Activated CD8-positive, alpha-beta memory T cell treated with anti-CD3 and anti-CD28 coated beads for 4 hours (primary cell): ENCODE results near the gene AHSP.
A peak's percentile ranks its signal among the peaks of the same experiment; 100 is the strongest.
"Not testable (repeated sequence)": the region's sequence is repeated elsewhere in the genome, so short reads cannot be mapped to it uniquely, and the experiment has no call there.

Experiments used
- DNase-seq, 2 donors: peaks; one replicate each; pipeline ENCODE4 v3.0.0-alpha.2; 2020; ENCODE audit warnings: low read depth in 2 of 2

Gene AHSP

GRCh38 chr16:31501226-31501965, 26.3 kb upstream of the AHSP start:
- no peak for DNase-seq

- no peak for DNase-seq
These were observed 25.7 kb upstream of the AHSP start for GRCh38 chr16:31501966-31502348.

GRCh38 chr16:31502981-31503380, 24.7 kb upstream of the AHSP start:
- DNase-seq: no peak

GRCh38 chr16:31503555-31503954, 24.1 kb upstream of the AHSP start:
- DNase-seq: not testable (repeated sequence)

- no peak for DNase-seq
These were observed 23.5 kb upstream of the AHSP start for GRCh38 chr16:31504159-31504558.

GRCh38 chr16:31505483-31505882, 22.2 kb upstream of the AHSP start:
- DNase-seq: no peak

- DNase-seq: no peak
These were observed 20.1 kb upstream of the AHSP start for GRCh38 chr16:31507617-31507928.

GRCh38 chr16:31507929-31508705, 19.6 kb upstream of the AHSP start, which contains the start of gene RUSF1:
RUSF1 (minus strand) TSS chr16:31508391; CDS start chr16:31508373, 18 bp downstream.
- peak; percentile 63 to 67 for DNase-seq

GRCh38 chr16:31508706-31509195, 18.9 kb upstream of the AHSP start:
- DNase-seq: no peak

GRCh38 chr16:31513126-31513525, 14.6 kb upstream of the AHSP start:
- DNase-seq: no peak

- DNase-seq: no peak
These were observed 13.8 kb upstream of the AHSP start for GRCh38 chr16:31513884-31514283.

GRCh38 chr16:31517800-31518402, 9.8 kb upstream of the AHSP start:
- no peak for DNase-seq

- no peak for DNase-seq
These were observed 7.8 kb upstream of the AHSP start for GRCh38 chr16:31519759-31520431.

GRCh38 chr16:31521368-31521767, 6.3 kb upstream of the AHSP start:
- DNase-seq: no peak

GRCh38 chr16:31522071-31522470, 5.6 kb upstream of the AHSP start:
- no peak for DNase-seq

GRCh38 chr16:31523768-31524167, 3.9 kb upstream of the AHSP start:
- DNase-seq: not testable (repeated sequence)

- DNase-seq: no peak
These were observed 2.6 kb upstream of the AHSP start for GRCh38 chr16:31525113-31525512.

GRCh38 chr16:31528523-31529107, 915 bp downstream of the AHSP start:
- no peak for DNase-seq

GRCh38 chr16:31529108-31529936, 1.6 kb downstream of the AHSP start:
- DNase-seq: no peak

- DNase-seq: no peak
These were observed 2.2 kb downstream of the AHSP start for GRCh38 chr16:31529937-31530312.

GRCh38 chr16:31530405-31530804, 2.7 kb downstream of the AHSP start:
- DNase-seq: no peak
